GM12801 (cell line): ENCODE data around the gene GPR78.

Source experiments
- CTCF ChIP-seq: IDR thresholded peaks from one replicate; pipeline ENCODE4 v1.5.1; 2011; ENCODE audit warnings: control low read depth; ENCODE audit not compliant: insufficient read length; ENCODE audit errors: extremely low read depth

Gene GPR78

GRCh38 chr4:8613421-8614364 is 33.5 kb downstream of the GPR78 start:
- TF ChIP-seq CTCF = no peak

GRCh38 chr4:8614365-8615193 is 34.4 kb downstream of the GPR78 start:
- no peak for TF ChIP-seq CTCF

DNA sequence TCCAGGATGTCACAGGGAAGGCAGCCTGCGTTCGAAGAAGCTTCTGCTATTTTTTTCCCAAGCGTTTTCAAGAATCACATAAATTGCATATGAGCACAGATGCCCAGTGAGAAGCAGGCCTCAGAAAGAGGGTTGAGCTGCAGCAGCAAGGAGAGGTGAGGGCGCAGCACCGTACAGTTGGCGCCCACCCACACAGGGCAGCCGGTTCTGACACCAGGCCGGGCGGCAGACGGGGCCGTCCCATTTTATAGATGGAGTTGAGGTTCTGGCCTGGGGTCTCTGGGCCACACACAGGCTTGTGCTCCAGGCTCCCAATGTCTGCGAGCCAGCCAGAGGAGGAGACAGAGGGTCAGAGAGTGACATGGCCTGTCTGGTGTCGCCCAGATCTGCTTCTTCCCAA is 35.2 kb downstream of the GPR78 start:
- TF ChIP-seq CTCF = no peak

GRCh38 chr4:8615921-8616787 is 36.0 kb downstream of the GPR78 start:
- no peak for TF ChIP-seq CTCF

DNA sequence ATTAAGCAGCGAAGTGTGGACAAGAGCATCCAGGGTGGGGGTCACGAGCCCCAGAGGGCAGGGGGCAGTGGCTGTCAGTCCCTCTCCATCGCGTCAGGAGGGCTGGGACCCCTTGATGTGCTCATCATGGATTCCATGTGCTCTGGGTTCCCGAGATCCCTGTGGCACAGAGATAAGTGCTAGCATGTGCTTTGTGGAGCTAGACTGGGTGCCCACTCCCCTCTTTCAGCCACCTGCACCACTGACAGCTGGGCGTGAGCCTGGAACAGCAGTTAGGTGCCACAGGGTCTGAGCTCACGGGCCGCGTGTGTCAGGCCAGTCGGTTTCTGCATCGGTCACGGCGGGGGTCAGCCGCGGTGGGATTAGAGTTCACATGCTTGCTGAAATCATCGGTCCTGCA is 36.6 kb downstream of the GPR78 start:
- TF ChIP-seq CTCF = no peak

- TF ChIP-seq CTCF = no peak
Measured at GRCh38 chr4:8617486-8618040, 37.4 kb downstream of the GPR78 start.
